Astrocyte of the cerebellum (primary cell): Measurements from ENCODE around the gene TRAPPC2L.

Experiments used
- DNase-seq: peaks from one replicate; pipeline ENCODE4 v3.0.0-alpha.2; 2011; ENCODE audit warnings: low read depth
- H3K4me3 ChIP-seq: 2 replicates; pipeline ENCODE4 v1.5.1; 2011; ENCODE audit warnings: mild to moderate bottlenecking, low read depth, low read length, moderate library complexity
- in situ Hi-C: cut with HindIII; loops from 2 replicates; pipeline ENCODE4 v1.10.0; 2017; ENCODE audit warnings: low sequenced_read_pairs
- TF ChIP-seq, protein P1 (sequence below): IDR thresholded peaks from 2 replicates; pipeline ENCODE4 v1.5.1; 2012; ENCODE audit warnings: low read length, low read depth, moderate library complexity, mild to moderate bottlenecking; ENCODE audit errors: missing control alignments

Gene TRAPPC2L

DNA sequence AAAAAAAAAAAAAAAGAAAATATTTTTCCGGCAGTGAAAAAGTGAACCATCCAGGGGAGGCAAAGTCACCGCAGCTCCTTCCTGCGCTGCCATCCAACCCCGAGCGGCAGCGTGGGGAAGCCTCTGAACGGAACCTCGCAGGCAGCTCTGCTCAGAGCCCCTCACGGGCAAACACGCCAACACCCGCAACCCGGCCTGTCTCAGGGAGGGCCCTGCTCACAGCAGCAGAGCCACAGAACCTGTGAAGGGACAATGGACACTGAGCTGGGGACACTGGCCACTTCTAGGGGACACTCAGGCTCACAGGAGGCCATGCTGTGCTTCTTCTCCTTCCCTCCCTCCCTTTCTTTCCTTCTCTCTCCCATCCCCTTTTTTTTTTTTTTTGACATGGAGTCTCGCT is 23.8 kb upstream of the TRAPPC2L start:
- in situ Hi-C loops, result no loop called here
- no peak overlapping the region for H3K4me3 ChIP-seq
- TF ChIP-seq, protein P1, sequence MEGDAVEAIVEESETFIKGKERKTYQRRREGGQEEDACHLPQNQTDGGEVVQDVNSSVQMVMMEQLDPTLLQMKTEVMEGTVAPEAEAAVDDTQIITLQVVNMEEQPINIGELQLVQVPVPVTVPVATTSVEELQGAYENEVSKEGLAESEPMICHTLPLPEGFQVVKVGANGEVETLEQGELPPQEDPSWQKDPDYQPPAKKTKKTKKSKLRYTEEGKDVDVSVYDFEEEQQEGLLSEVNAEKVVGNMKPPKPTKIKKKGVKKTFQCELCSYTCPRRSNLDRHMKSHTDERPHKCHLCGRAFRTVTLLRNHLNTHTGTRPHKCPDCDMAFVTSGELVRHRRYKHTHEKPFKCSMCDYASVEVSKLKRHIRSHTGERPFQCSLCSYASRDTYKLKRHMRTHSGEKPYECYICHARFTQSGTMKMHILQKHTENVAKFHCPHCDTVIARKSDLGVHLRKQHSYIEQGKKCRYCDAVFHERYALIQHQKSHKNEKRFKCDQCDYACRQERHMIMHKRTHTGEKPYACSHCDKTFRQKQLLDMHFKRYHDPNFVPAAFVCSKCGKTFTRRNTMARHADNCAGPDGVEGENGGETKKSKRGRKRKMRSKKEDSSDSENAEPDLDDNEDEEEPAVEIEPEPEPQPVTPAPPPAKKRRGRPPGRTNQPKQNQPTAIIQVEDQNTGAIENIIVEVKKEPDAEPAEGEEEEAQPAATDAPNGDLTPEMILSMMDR, result no peak
- DNase-seq, result no peak

DNA sequence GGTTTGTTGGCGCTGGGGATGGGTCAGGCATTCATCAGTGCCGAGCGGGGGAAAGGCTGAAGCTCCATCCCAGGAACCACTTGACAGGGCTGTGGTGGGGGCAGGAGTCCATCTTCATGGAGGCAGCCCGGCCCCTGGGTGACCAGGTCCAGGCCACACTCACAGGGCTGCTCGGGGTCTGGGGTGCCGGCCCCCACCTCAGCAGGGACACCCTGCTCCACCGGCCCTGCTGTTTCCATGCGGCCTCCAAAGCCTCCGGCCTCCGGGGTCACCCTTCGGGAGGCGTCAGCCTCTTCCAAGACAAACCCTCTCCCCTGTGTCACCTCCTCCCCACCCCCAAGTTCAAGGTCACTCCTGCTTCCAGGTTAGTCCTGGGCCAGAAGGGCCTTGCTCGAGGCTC is 22.3 kb upstream of the TRAPPC2L start:
- TF ChIP-seq, protein P1, result no peak

DNA sequence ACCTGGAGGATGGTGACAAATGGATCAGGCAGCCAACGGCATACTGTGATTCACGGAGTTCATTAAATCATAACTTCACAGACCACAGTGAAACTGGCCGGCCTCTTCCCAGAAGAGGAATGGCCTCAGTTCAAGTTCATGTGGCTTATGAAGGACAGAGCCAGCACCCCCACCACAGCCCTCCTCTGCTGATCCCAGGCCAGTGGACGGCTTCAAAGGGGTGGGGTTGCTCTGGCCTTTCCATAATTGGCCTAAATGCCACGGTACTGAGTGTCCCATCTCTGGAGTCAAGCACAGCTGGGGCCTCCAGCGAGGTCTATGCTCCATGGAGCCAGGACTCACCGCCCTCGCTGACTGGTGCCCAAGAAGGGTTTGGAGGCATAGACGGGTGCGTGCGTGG is 21.5 kb upstream of the TRAPPC2L start:
- H3K4me3 ChIP-seq, result no peak overlapping the region
- peak; percentile 50 for DNase-seq
- TF ChIP-seq, protein P1, result no peak

More for the DNA sequence above, 22.3 kb upstream of the TRAPPC2L start:
- no peak for DNase-seq
- no peak overlapping the region for H3K4me3 ChIP-seq
- in situ Hi-C loops, result no loop called here

DNA sequence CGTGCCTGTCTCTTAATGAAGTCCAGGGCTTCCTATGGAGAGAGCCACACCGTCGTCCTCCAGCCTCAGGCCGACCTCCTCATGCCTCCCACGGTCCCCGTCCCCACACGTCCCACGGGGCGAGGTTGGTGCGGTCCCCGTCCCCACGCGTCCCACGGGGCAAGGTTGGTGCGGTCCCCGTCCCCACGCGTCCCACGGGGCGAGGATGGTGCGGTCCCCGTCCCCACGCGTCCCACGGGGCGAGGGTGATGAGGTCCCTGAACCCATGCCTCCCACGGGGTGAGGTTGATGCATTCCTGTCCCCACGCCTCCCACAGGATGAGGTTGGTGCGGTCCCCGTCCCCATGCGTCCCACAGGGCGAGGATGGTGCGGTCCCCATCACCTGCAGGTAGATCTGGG is 21.1 kb upstream of the TRAPPC2L start:
- in situ Hi-C loops, result no loop called here
- no peak for DNase-seq
- TF ChIP-seq, protein P1, result no peak
- no peak overlapping the region for H3K4me3 ChIP-seq

More for the DNA sequence above, 21.5 kb upstream of the TRAPPC2L start:
- in situ Hi-C loops, result no loop called here

DNA sequence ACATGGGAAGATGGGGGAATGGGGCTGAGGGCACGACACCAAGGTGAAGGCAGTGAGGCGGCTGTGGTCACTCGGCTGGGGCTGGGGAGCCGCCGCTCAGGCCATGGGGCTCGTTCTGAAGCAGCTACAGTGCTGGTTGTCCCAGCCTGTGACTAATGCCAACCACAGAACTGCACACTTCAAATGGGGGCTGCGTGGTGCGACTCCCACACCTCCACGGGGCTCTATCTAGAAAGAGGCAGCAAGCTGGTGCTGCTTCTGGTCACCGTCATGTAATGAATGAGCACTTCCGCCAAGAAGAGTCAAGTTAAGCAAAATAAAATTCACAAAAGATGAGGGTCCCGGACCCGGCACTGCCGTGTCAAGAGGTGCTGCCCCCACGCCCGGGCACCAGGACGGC is 20.1 kb upstream of the TRAPPC2L start:
- TF ChIP-seq, protein P1, result no peak
- H3K4me3 ChIP-seq, result no peak overlapping the region
- no peak for DNase-seq
- in situ Hi-C loops, result no loop called here

DNA sequence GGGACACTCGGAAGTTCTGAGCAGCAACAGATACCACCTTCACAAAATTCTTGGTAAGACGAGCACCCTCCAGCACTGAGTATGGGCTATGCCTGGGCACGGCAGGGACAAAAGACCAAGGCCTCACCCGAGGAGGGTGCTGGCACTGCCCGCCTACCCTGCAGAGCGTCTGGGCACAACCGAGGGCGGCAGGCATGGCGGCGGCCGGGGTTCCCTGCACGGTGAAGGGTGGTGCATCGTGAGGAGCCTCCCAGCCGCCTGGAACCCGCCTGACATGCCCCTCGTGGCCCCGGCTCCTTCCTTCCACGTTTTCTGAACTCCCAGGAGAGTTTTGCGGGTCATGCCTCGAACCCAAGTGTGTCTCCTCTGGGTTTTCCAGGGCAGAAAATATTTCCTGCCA is 19.1 kb upstream of the TRAPPC2L start:
- no peak for DNase-seq
- in situ Hi-C loops, result no loop called here
- TF ChIP-seq, protein P1, result no peak
- H3K4me3 ChIP-seq, result no peak overlapping the region

DNA sequence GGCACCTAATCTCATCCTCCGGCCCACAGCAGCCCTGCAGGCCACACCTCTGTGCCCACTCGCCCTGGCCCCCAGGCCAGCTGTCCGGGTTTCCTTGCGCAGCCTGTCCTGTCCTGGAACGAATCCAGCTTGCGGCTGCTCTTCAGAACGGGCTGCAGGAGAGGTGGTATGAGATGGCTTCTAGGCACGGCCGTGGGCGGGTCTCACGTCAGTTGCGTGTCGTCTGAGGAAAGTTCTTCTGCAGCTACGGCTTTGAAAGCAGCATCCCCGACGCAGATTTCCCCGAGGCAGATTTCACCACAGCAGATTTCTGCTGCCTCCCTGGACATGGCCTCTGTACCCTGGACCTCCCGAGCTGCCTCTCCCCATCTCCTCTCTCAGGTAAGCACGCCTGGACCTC is 18.4 kb upstream of the TRAPPC2L start:
- no peak for DNase-seq
- H3K4me3 ChIP-seq, result no peak overlapping the region
- TF ChIP-seq, protein P1, result no peak
- in situ Hi-C loops, result no loop called here
